Measurements from ENCODE around the gene TUBB6.

TUBB6 gene

GRCh38 chr18:12340945-12341660 lies 33.1 kb downstream of the TUBB6 start:
- TF ChIP-seq CTCF (IDR thresholded peaks at IDR 0.05; ENCODE audit: poor library complexity, severe bottlenecking), result no peak
- ATAC-seq (ENCODE audit: low read depth) (no peak), DNase-seq (ENCODE audit: low spot score) (no peak)
- Histone ChIP-seq H3K27me3 (ENCODE audit: insufficient read depth, poor library complexity, severe bottlenecking) (no peaks in the 10 kb centered on the region), H3K9me3 (ENCODE audit: severe bottlenecking) (no peaks in the 10 kb centered on the region), H3K4me1 (ENCODE audit: insufficient read depth, poor library complexity, severe bottlenecking) (peaks cover 13% of the 10 kb centered on the region), H3K36me3 (ENCODE audit: low read depth) (peaks cover 69% of the 10 kb centered on the region), H3K4me3 (ENCODE audit: severe bottlenecking) (no peak overlapping the region), H3K27ac (ENCODE audit: poor library complexity, severe bottlenecking) (no peak overlapping the region)

GRCh38 chr18:12342661-12343060 lies 34.6 kb downstream of the TUBB6 start:
- H3K4me3 ChIP-seq (ENCODE audit: severe bottlenecking), result no peak overlapping the region
- no peaks in the 10 kb centered on the region for H3K4me1 ChIP-seq (ENCODE audit: insufficient read depth, poor library complexity, severe bottlenecking)
- no peaks in the 10 kb centered on the region for H3K27me3 ChIP-seq (ENCODE audit: insufficient read depth, poor library complexity, severe bottlenecking)
- peaks cover 67% of the 10 kb centered on the region for H3K36me3 ChIP-seq (ENCODE audit: low read depth)
- ATAC-seq (ENCODE audit: low read depth), result no peak
- H3K9me3 ChIP-seq (ENCODE audit: severe bottlenecking), result no peaks in the 10 kb centered on the region
- H3K27ac ChIP-seq (ENCODE audit: poor library complexity, severe bottlenecking), result no peak overlapping the region
- no peak for TF ChIP-seq CTCF (IDR thresholded peaks at IDR 0.05; ENCODE audit: poor library complexity, severe bottlenecking)
- DNase-seq (ENCODE audit: low spot score), result no peak

- H3K4me1 ChIP-seq (ENCODE audit: insufficient read depth, poor library complexity, severe bottlenecking), result no peaks in the 10 kb centered on the region
- DNase-seq (ENCODE audit: low spot score), result no peak
- H3K4me3 ChIP-seq (ENCODE audit: severe bottlenecking), result no peak overlapping the region
- H3K27me3 ChIP-seq (ENCODE audit: insufficient read depth, poor library complexity, severe bottlenecking), result no peaks in the 10 kb centered on the region
- TF ChIP-seq CTCF (IDR thresholded peaks at IDR 0.05; ENCODE audit: poor library complexity, severe bottlenecking), result no peak
- ATAC-seq (ENCODE audit: low read depth), result no peak
- no peak overlapping the region for H3K27ac ChIP-seq (ENCODE audit: poor library complexity, severe bottlenecking)
- H3K9me3 ChIP-seq (ENCODE audit: severe bottlenecking), result no peaks in the 10 kb centered on the region
- H3K36me3 ChIP-seq (ENCODE audit: low read depth), result peaks cover 84% of the 10 kb centered on the region
These were observed 37.6 kb downstream of the TUBB6 start for GRCh38 chr18:12345491-12346239.

GRCh38 chr18:12346240-12346565 lies 38.2 kb downstream of the TUBB6 start:
- Histone ChIP-seq H3K4me3 (ENCODE audit: severe bottlenecking) (no peak overlapping the region), H3K36me3 (ENCODE audit: low read depth) (peaks cover 90% of the 10 kb centered on the region), H3K9me3 (ENCODE audit: severe bottlenecking) (no peaks in the 10 kb centered on the region), H3K27ac (ENCODE audit: poor library complexity, severe bottlenecking) (no peak overlapping the region), H3K4me1 (ENCODE audit: insufficient read depth, poor library complexity, severe bottlenecking) (no peaks in the 10 kb centered on the region), H3K27me3 (ENCODE audit: insufficient read depth, poor library complexity, severe bottlenecking) (no peaks in the 10 kb centered on the region)
- no peak for ATAC-seq (ENCODE audit: low read depth)
- DNase-seq (ENCODE audit: low spot score), result no peak
- no peak for TF ChIP-seq CTCF (IDR thresholded peaks at IDR 0.05; ENCODE audit: poor library complexity, severe bottlenecking)

GRCh38 chr18:12347895-12348294 lies 39.9 kb downstream of the TUBB6 start:
- no peaks in the 10 kb centered on the region for H3K9me3 ChIP-seq (ENCODE audit: severe bottlenecking)
- no peak for ATAC-seq (ENCODE audit: low read depth)
- H3K4me3 ChIP-seq (ENCODE audit: severe bottlenecking), result no peak overlapping the region
- H3K27ac ChIP-seq (ENCODE audit: poor library complexity, severe bottlenecking), result no peak overlapping the region
- H3K27me3 ChIP-seq (ENCODE audit: insufficient read depth, poor library complexity, severe bottlenecking), result no peaks in the 10 kb centered on the region
- peaks cover 94% of the 10 kb centered on the region for H3K36me3 ChIP-seq (ENCODE audit: low read depth)
- TF ChIP-seq CTCF (IDR thresholded peaks at IDR 0.05; ENCODE audit: poor library complexity, severe bottlenecking), result no peak
- no peaks in the 10 kb centered on the region for H3K4me1 ChIP-seq (ENCODE audit: insufficient read depth, poor library complexity, severe bottlenecking)
- DNase-seq (ENCODE audit: low spot score), result no peak

Measured in RWPE2 (cell line).